ENCODE results near the gene CLDN24. TPM values are rescaled to one million over a fixed set of nuclear protein-coding genes. Genes with fewer than 3 reads are reported as not detected.

The CLDN24 gene
- polyA plus RNA-seq, 1 of the 3 experiments (the other 2 are of a cell fraction): not detected

- TF ChIP-seq, protein P1, sequence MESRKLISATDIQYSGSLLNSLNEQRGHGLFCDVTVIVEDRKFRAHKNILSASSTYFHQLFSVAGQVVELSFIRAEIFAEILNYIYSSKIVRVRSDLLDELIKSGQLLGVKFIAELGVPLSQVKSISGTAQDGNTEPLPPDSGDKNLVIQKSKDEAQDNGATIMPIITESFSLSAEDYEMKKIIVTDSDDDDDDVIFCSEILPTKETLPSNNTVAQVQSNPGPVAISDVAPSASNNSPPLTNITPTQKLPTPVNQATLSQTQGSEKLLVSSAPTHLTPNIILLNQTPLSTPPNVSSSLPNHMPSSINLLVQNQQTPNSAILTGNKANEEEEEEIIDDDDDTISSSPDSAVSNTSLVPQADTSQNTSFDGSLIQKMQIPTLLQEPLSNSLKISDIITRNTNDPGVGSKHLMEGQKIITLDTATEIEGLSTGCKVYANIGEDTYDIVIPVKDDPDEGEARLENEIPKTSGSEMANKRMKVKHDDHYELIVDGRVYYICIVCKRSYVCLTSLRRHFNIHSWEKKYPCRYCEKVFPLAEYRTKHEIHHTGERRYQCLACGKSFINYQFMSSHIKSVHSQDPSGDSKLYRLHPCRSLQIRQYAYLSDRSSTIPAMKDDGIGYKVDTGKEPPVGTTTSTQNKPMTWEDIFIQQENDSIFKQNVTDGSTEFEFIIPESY (IDR thresholded peaks at IDR 0.05; ENCODE audit: borderline replicate concordance, low read depth): peak; percentile 85; the same call in 1 of the 2 replicates
- TF ChIP-seq FOXJ3 (CRISPR knock-in tag; IDR thresholded peaks at IDR 0.05) (no peak), JUND (IDR thresholded peaks at IDR 0.05) (peak; percentile 98), GATA2 (CRISPR knock-in tag; IDR thresholded peaks at IDR 0.05) (no peak), EZH2phosphoT487 (IDR thresholded peaks at IDR 0.05; ENCODE audit: borderline replicate concordance, low read depth) (no peak), MEF2A (IDR thresholded peaks at IDR 0.05; ENCODE audit: borderline replicate concordance, low read depth) (peak; percentile 85), TAF1 (IDR thresholded peaks at IDR 0.05; ENCODE audit: borderline replicate concordance, low read depth, low read length) (no peak), TCF12 (IDR thresholded peaks at IDR 0.05) (peak; percentile 96)
Measured at GRCh38 chr4:183355405-183355804, 33.2 kb upstream of the CLDN24 start (continued).

- Histone ChIP-seq H2AFZ (ENCODE audit: low read depth) (no peak overlapping the region), H3K27me3 (ENCODE audit: insufficient read depth) (no peaks in the 10 kb centered on the region), H3K4me2 (no peak overlapping the region), H3K27ac (ENCODE audit: low read depth in 2 of 2, low read length in 1 of 2) (no peak overlapping the region), H3K4me3 (ENCODE audit: low read depth in 2 of 2, low read length in 1 of 2) (no peak overlapping the region), H4K20me1 (ENCODE audit: insufficient read depth) (no peaks in the 10 kb centered on the region), H3K4me1 (ENCODE audit: control insufficient read depth in 1 of 2, insufficient read depth in 2 of 2, low read depth in 1 of 2, low read length in 1 of 2) (peaks cover 0 to 17% of the 10 kb centered on the region in 2 experiments; a peak in 1 of 4 replicates), H3K36me3 (replicated peaks in 1 of 2; ENCODE audit: control insufficient read depth in 1 of 2, insufficient read depth in 2 of 2, low read length in 1 of 2) (no peaks in the 10 kb centered on the region), H3K9me2 (no peaks in the 10 kb centered on the region), H3K9ac (no peak overlapping the region), H3K79me2 (ENCODE audit: insufficient read depth) (no peaks in the 10 kb centered on the region), H3K9me3 (no peaks in the 10 kb centered on the region), H3F3A (replicated peaks; ENCODE audit: insufficient read depth) (peaks cover 8% of the 10 kb centered on the region)
- no peak for TF ChIP-seq TEAD4 (IDR thresholded peaks at IDR 0.05; ENCODE audit: borderline replicate concordance, insufficient read depth)
- no peak for TF ChIP-seq EP300 (IDR thresholded peaks at IDR 0.05; ENCODE audit: borderline replicate concordance in 1 of 2, low read depth in 1 of 2, low read length in 1 of 2)
- ChIA-PET POLR2A (no interaction called here), CTCF (no interaction called here)
- no peak for DNase-seq
- 88% methylated on average over 9 of the region's 9 CpGs for WGBS (ENCODE audit: low lambda C conversion rate)
Measured at GRCh38 chr4:183354219-183354618, 32.0 kb upstream of the CLDN24 start.

GRCh38 chr4:183353557-183353956, 31.3 kb upstream of the CLDN24 start:
- Histone ChIP-seq H4K20me1 (ENCODE audit: insufficient read depth) (no peaks in the 10 kb centered on the region), H3F3A (replicated peaks; ENCODE audit: insufficient read depth) (peaks cover 8% of the 10 kb centered on the region), H3K79me2 (ENCODE audit: insufficient read depth) (no peaks in the 10 kb centered on the region), H3K9me3 (no peaks in the 10 kb centered on the region), H3K36me3 (replicated peaks in 1 of 2; ENCODE audit: control insufficient read depth in 1 of 2, insufficient read depth in 2 of 2, low read length in 1 of 2) (no peaks in the 10 kb centered on the region), H3K9ac (no peak overlapping the region), H3K4me2 (no peak overlapping the region), H3K4me3 (ENCODE audit: low read depth in 2 of 2, low read length in 1 of 2) (no peak overlapping the region), H3K9me2 (no peaks in the 10 kb centered on the region), H3K27ac (ENCODE audit: low read depth in 2 of 2, low read length in 1 of 2) (no peak overlapping the region), H2AFZ (ENCODE audit: low read depth) (no peak overlapping the region), H3K27me3 (ENCODE audit: insufficient read depth) (no peaks in the 10 kb centered on the region), H3K4me1 (ENCODE audit: control insufficient read depth in 1 of 2, insufficient read depth in 2 of 2, low read depth in 1 of 2, low read length in 1 of 2) (peaks cover 2 to 18% of the 10 kb centered on the region in 2 experiments; a peak in 2 of 4 replicates)
- ChIA-PET POLR2A (no interaction called here), CTCF (no interaction called here)
- no peak for DNase-seq
- TF ChIP-seq FOSL2 (IDR thresholded peaks at IDR 0.05; ENCODE audit: borderline replicate concordance, low read depth): no peak
- no peak for TF ChIP-seq GATA2 (CRISPR knock-in tag; IDR thresholded peaks at IDR 0.05)
- TF ChIP-seq SIN3A (IDR thresholded peaks at IDR 0.05; ENCODE audit: borderline replicate concordance, low read depth, low read length): no peak
- TF ChIP-seq, protein P2, sequence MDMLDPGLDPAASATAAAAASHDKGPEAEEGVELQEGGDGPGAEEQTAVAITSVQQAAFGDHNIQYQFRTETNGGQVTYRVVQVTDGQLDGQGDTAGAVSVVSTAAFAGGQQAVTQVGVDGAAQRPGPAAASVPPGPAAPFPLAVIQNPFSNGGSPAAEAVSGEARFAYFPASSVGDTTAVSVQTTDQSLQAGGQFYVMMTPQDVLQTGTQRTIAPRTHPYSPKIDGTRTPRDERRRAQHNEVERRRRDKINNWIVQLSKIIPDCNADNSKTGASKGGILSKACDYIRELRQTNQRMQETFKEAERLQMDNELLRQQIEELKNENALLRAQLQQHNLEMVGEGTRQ (IDR thresholded peaks at IDR 0.05; ENCODE audit: borderline replicate concordance, low read depth, low read length): no peak
- no peak for TF ChIP-seq ELF1 (IDR thresholded peaks at IDR 0.05)
- TF ChIP-seq POLR2AphosphoS5 (IDR thresholded peaks at IDR 0.05; ENCODE audit: low read depth, low read length): no peak
- TF ChIP-seq MEF2A (IDR thresholded peaks at IDR 0.05; ENCODE audit: borderline replicate concordance, low read depth): no peak
- TF ChIP-seq FOXM1 (IDR thresholded peaks at IDR 0.05; ENCODE audit: low read depth): no peak
- TF ChIP-seq TAF1 (IDR thresholded peaks at IDR 0.05; ENCODE audit: borderline replicate concordance, low read depth, low read length): no peak
- no peak for TF ChIP-seq TEAD4 (IDR thresholded peaks at IDR 0.05; ENCODE audit: borderline replicate concordance, insufficient read depth)
- no peak for TF ChIP-seq EP300 (IDR thresholded peaks at IDR 0.05; ENCODE audit: borderline replicate concordance in 1 of 2, low read depth in 1 of 2, low read length in 1 of 2)
- no peak for TF ChIP-seq NFIC (IDR thresholded peaks at IDR 0.05; ENCODE audit: borderline replicate concordance)
- 91% methylated on average over 8 of the region's 8 CpGs for WGBS (ENCODE audit: low lambda C conversion rate)
